SK-N-SH treated with all-trans-retinoic acid at 6 μM for 48 hours (cell line): ENCODE data around the gene TBR1.

Source experiments
- PATZ1 ChIP-seq: fragments of 250-450 bp; sonication (Bioruptor Pico); IDR thresholded peaks from 2 replicates; pipeline ENCODE4 v1.8.0; 2020; ENCODE audit warnings: mild to moderate bottlenecking, moderate library complexity, borderline replicate concordance
- TOX ChIP-seq: fragments of 250-450 bp; sonication (Bioruptor Pico); IDR thresholded peaks from 2 replicates; pipeline ENCODE4 v1.8.0; 2021; ENCODE audit warnings: mild to moderate bottlenecking, moderate library complexity, borderline replicate concordance
- ZFP3 ChIP-seq: fragments of 250-450 bp; sonication (Bioruptor Pico); IDR thresholded peaks from 2 replicates; pipeline ENCODE4 v1.5.0; 2020; ENCODE audit warnings: mild to moderate bottlenecking, moderate library complexity
- ZNF565 ChIP-seq: fragments of 450-650 bp; formaldehyde crosslinking; conservative IDR thresholded peaks from 2 replicates; pipeline ENCODE4 v1.5.0; 2020; ENCODE audit warnings: low read depth, mild to moderate bottlenecking, moderate library complexity

DNA sequence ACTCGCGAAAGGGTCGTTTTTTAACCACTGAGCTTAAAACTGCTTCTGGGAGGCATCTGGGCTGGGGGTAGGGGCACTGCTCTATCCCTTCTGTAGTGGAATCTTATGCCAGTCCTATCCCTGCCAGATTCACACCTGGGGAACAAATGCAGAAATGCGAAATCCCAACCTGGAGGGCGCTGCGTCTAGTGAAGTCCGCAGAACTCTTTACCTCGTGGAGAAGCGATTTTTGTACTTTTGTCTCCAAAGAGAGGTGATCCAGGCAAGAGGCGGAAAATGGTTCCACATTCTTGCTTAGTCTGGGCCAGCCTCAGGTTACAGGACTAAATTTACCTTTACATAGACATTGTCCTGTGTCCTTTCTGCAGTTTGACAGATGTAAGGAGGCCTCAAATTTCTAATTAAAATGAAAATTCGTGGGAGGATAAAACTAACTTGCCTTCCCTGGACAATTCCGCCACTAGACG lies 10.4 kb downstream of the TBR1 start:
- TF ChIP-seq PATZ1 (CRISPR knock-in tag) = no peak
- TF ChIP-seq TOX (CRISPR knock-in tag) = no peak
- no peak for TF ChIP-seq ZNF565 (CRISPR knock-in tag)
- TF ChIP-seq ZFP3 (CRISPR knock-in tag) = no peak
